ENCODE results near the gene SOX5. TPM values are rescaled to one million over a fixed set of nuclear protein-coding genes. Genes with fewer than 3 reads are reported as not detected.

SOX5 gene
- total RNA-seq, 1 experiment from 2014 or later = 1.3 TPM

GRCh38 chr12:23687947-23688346, 261.5 kb downstream of the SOX5 start:
- DNase-seq (ENCODE audit: low read depth) = no peak

- DNase-seq (ENCODE audit: low read depth) = no peak
Measured at GRCh38 chr12:23686095-23686494, 263.4 kb downstream of the SOX5 start.

DNA sequence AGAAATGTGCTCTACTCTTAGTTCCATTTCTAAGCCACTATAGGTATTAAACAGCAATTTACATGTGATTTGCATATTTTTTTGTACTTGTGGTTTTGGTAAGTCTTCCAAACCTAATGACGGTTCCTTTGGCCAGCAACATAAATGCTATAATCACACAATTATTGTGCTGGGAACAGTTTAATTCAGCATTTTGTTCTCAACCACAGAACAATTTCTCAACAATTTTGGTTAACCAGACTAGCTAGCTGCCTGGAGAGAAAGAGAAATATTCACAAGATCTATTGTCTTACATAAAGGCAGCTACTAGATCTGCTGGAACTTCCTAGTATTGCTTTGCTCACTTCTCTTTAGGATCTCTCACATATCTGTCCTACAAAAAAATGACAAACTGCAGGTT, 265.3 kb downstream of the SOX5 start:
- DNase-seq (ENCODE audit: low read depth) = no peak

DNA sequence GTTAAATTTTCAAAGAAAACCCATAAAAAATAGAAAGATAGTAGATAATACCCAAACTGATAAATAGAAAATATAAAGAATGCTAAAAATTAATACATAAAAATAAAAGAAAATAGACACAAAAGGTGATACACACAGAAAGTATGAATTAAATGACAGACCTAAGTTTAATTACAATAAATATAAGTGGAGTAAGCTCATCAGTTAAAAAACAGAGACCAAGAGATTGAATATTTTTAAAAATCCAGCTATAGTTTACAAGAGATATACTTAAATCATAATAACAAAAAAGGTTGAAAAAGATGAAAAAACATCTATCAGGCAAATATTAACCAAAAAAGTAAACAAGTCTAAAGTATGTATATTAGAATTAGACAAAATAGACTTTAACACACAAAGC, 268.2 kb downstream of the SOX5 start:
- no peak for DNase-seq (ENCODE audit: low read depth)

DNA sequence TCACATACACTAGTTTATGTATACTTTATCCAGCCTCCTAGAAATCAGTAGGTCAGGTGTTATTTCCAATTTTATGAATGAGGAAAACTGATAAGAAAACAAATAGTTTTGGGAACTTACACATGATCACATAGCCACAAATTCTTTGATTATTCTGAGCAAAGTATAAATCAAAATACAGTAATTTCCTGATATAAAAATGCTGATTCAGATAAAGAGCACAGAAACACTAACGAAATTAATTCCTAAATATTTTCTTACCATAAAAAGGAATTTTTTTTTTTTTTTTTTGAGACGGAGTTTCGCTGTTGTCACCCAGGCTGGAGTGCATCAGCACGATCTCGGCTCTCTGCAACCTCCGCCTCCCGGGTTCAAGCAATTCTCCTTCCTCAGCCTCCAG, 275.4 kb downstream of the SOX5 start:
- DNase-seq (ENCODE audit: low read depth) = no peak

GRCh38 chr12:23671881-23672280, 277.6 kb downstream of the SOX5 start:
- DNase-seq (ENCODE audit: low read depth) = no peak

GRCh38 chr12:23670684-23671083, 278.8 kb downstream of the SOX5 start:
- DNase-seq (ENCODE audit: low read depth) = no peak

- no peak for DNase-seq (ENCODE audit: low read depth)
Measured at GRCh38 chr12:23669691-23670090, 279.8 kb downstream of the SOX5 start.

DNA sequence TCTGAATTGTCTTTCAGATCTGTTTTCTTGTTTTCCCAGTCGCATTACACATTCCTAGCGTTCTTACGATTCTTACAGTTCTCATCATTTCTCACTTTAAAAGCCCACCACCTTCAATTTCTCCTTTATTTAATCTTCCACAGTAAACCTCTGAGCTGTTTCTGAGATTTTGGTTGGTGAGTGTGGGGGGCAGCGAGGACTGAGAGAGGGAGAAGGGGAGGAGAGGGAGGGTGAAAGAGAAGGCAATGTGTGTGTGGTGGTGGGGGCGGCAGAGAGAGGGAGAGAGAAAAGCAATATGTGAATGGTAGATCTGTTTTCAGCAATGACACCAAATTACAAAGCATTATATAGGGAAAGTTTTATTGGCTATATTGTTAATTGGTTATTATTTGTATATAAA, 282.6 kb downstream of the SOX5 start:
- DNase-seq (ENCODE audit: low read depth) = no peak

- DNase-seq (ENCODE audit: low read depth) = no peak
Measured at GRCh38 chr12:23662966-23663365, 286.5 kb downstream of the SOX5 start.

GRCh38 chr12:23659131-23659530, 290.3 kb downstream of the SOX5 start:
- DNase-seq (ENCODE audit: low read depth) = no peak

GRCh38 chr12:23657598-23657997, 291.9 kb downstream of the SOX5 start:
- no peak for DNase-seq (ENCODE audit: low read depth)

- DNase-seq (ENCODE audit: low read depth) = no peak
Measured at GRCh38 chr12:23655884-23656283, 293.6 kb downstream of the SOX5 start.

GRCh38 chr12:23655112-23655511, 294.4 kb downstream of the SOX5 start:
- DNase-seq (ENCODE audit: low read depth) = no peak

DNA sequence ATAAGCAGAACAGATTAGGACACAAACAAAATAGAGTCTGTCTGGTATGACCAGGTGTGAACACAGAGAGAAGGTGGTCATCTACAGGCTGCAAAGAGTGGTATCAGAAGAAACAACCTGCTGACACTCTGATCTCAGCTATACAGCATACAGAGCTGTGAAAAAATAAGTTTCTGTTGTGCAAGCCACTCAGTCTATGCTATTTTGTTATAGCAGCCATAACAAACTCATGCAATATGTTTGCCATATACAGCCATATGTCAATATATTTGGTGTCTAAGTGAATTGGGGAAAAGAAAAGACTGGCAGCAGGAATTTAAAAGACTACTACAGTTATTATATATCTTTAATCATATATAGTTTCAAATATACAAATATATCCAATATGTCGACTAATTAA, 300.9 kb downstream of the SOX5 start:
- DNase-seq (ENCODE audit: low read depth) = no peak

DNA sequence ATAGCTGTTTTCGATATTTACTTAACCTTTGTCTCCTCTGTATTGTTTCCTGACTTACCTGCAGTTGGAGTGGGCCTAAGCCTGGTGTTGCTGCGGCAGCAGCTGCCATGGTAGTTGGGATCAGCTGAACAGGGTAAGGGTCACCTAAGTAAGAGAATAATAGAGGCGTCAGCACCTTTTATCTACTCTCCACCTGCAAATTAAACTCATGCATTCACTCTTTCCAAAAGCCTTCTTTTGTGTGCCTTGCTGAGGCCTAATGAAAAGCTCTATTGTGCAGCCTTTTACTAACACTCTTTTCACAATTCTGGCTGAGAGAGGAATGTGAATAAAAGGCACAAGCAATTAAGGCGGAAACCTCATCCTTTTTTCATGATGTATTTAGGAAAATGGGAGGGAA, 308.7 kb downstream of the SOX5 start:
- DNase-seq (ENCODE audit: low read depth) = no peak

- no peak for DNase-seq (ENCODE audit: low read depth)
Measured at GRCh38 chr12:23634344-23634743, 315.1 kb downstream of the SOX5 start.

- no peak for DNase-seq (ENCODE audit: low read depth)
Measured at GRCh38 chr12:23631786-23632377, 317.6 kb downstream of the SOX5 start.

- no peak for DNase-seq (ENCODE audit: low read depth)
Measured at GRCh38 chr12:23630524-23630923, 318.9 kb downstream of the SOX5 start.

- DNase-seq (ENCODE audit: low read depth) = peak; percentile 0
Measured at GRCh38 chr12:23628806-23629205, 320.7 kb downstream of the SOX5 start.

- no peak for DNase-seq (ENCODE audit: low read depth)
Measured at GRCh38 chr12:23626791-23627190, 322.7 kb downstream of the SOX5 start.

- no peak for DNase-seq (ENCODE audit: low read depth)
Measured at GRCh38 chr12:23621900-23622299, 327.6 kb downstream of the SOX5 start.

- DNase-seq (ENCODE audit: low read depth) = no peak
Measured at GRCh38 chr12:23618718-23619117, 330.8 kb downstream of the SOX5 start.

DNA sequence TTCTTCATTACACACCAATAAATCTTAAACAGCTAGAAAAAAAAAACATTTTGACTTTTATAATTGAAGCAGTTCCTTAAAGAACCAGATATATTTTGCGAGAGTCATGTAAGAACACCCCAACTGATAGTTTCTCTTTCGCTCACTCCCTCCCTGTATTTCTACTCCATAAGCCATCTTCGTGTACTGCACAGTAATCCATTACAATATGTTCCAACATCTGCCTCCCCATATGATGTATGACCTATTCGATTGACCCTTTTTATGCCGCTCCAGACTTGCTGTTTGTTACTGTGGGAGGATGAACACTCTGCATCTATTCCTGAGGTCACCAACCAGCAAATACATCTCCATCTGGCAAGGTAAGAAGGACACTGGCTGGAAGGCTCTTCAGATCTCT, 331.7 kb downstream of the SOX5 start:
- DNase-seq (ENCODE audit: low read depth) = no peak

- DNase-seq (ENCODE audit: low read depth) = no peak
Measured at GRCh38 chr12:23614280-23614679, 335.2 kb downstream of the SOX5 start.
